ENCODE results near the gene SCPEP1.
A peak's percentile ranks its signal among the peaks of the same experiment; 100 is the strongest.

The SCPEP1 gene

GRCh38 chr17:57044976-57045867 lies 67.3 kb downstream of the SCPEP1 start:
- DNase-seq, result peak; percentile 31 to 37

- peak; percentile 76 to 93 for DNase-seq
Measured at GRCh38 chr17:57045868-57046704, 68.2 kb downstream of the SCPEP1 start.

GRCh38 chr17:57046749-57047148 lies 68.8 kb downstream of the SCPEP1 start:
- DNase-seq, result peak; percentile 74 to 77

GRCh38 chr17:57048096-57048495 lies 70.2 kb downstream of the SCPEP1 start:
- DNase-seq, result no peak

GRCh38 chr17:57050306-57050705 lies 72.4 kb downstream of the SCPEP1 start:
- DNase-seq, result peak; percentile 6 to 60

- no peak for DNase-seq
Measured at GRCh38 chr17:57051886-57052361, 74.0 kb downstream of the SCPEP1 start.
